BJ (cell line): Measurements from ENCODE around the gene SDK1. TPM values are rescaled to one million over a fixed set of nuclear protein-coding genes. Genes with fewer than 3 reads are reported as not detected.

Experiments used
- CTCF ChIA-PET: fragments of 350-600 bp; formaldehyde crosslinking; extraction: SDS; loops from one replicate; lab custom pipeline; 2021; ENCODE audit warnings: antibody characterized with exemption, inconsistent platforms; lab: Yijun Ruan, JAX
- POLR2A ChIA-PET: fragments of 300-600 bp; sonication (Branson Sonifier 250); formaldehyde crosslinking; extraction: SDS; loops from one replicate; lab custom pipeline; 2021; ENCODE audit warnings: antibody characterized with exemption; lab: Charles Lee
- DNase-seq: peaks from one replicate; pipeline ENCODE4 v3.0.0-alpha.2; 2011; ENCODE audit warnings: low read depth
- H3K27me3 ChIP-seq: 2 replicates; pipeline ENCODE4 v1.6.0; 2011; ENCODE audit warnings: low read length; ENCODE audit not compliant: control insufficient read depth, insufficient read depth
- H3K36me3 ChIP-seq: 2 replicates; pipeline ENCODE4 v1.5.1; 2011; ENCODE audit warnings: low read length; ENCODE audit not compliant: control insufficient read depth, insufficient read depth
- H3K4me3 ChIP-seq: 2 replicates; pipeline ENCODE4 v1.5.1; 2011; ENCODE audit warnings: low read depth, mild to moderate bottlenecking, control low read depth, low read length
- CTCF ChIP-seq: IDR thresholded peaks from 2 replicates; pipeline ENCODE4 v1.5.1; 2011; ENCODE audit warnings: low read depth, mild to moderate bottlenecking, control low read depth, inconsistent platforms, low read length, moderate library complexity; ENCODE audit not compliant: insufficient read depth
- polyA plus RNA-seq: library from polyadenylated mRNA; depleted of rRNA; stranded (reverse); fragments of >200 nt; gene quantifications from 2 replicates; pipeline ENCODE4 v1.2.3, GENCODE V29; 2011

Gene SDK1
- polyA plus RNA-seq, 1 experiment = 0.01 TPM

GRCh38 chr7:4000139-4000538 lies 699.1 kb downstream of the SDK1 start:
- no peak for TF ChIP-seq CTCF
- no peak overlapping the region for H3K4me3 ChIP-seq
- H3K27me3 ChIP-seq = no peaks in the 10 kb centered on the region
- CTCF ChIA-PET = no interaction called here
- no peak for DNase-seq
- H3K36me3 ChIP-seq = no peaks in the 10 kb centered on the region
- POLR2A ChIA-PET = no interaction called here

GRCh38 chr7:4000934-4001333 lies 699.9 kb downstream of the SDK1 start:
- DNase-seq = no peak
- ChIA-PET POLR2A (no interaction called here), CTCF (no interaction called here)
- no peak overlapping the region for H3K4me3 ChIP-seq
- TF ChIP-seq CTCF = no peak
- H3K36me3 ChIP-seq = no peaks in the 10 kb centered on the region
- no peaks in the 10 kb centered on the region for H3K27me3 ChIP-seq

GRCh38 chr7:4001742-4002141 lies 700.7 kb downstream of the SDK1 start:
- Histone ChIP-seq H3K27me3 (no peaks in the 10 kb centered on the region), H3K4me3 (no peak overlapping the region), H3K36me3 (no peaks in the 10 kb centered on the region)
- no peak for DNase-seq
- POLR2A ChIA-PET = no interaction called here
- no peak for TF ChIP-seq CTCF
- CTCF ChIA-PET = no interaction called here

- Histone ChIP-seq H3K4me3 (no peak overlapping the region), H3K36me3 (no peaks in the 10 kb centered on the region), H3K27me3 (no peaks in the 10 kb centered on the region)
- TF ChIP-seq CTCF = no peak
- ChIA-PET CTCF (no interaction called here), POLR2A (no interaction called here)
- no peak for DNase-seq
Measured at GRCh38 chr7:4003503-4003902, 702.5 kb downstream of the SDK1 start.

GRCh38 chr7:4006687-4007086 lies 705.6 kb downstream of the SDK1 start:
- Histone ChIP-seq H3K4me3 (no peak overlapping the region), H3K36me3 (no peaks in the 10 kb centered on the region), H3K27me3 (no peaks in the 10 kb centered on the region)
- no peak for DNase-seq
- TF ChIP-seq CTCF = no peak
- CTCF ChIA-PET = interaction anchor here (1.0 kb wide), 1 partner anchor 16 kb away, joined by 3 read pairs; no protein-coding TSS in a partner anchor
- POLR2A ChIA-PET = no interaction called here
